ENCODE measurements around the gene PI4K2B.
A peak's percentile ranks its signal among the peaks of the same experiment; 100 is the strongest.

Gene PI4K2B

DNA sequence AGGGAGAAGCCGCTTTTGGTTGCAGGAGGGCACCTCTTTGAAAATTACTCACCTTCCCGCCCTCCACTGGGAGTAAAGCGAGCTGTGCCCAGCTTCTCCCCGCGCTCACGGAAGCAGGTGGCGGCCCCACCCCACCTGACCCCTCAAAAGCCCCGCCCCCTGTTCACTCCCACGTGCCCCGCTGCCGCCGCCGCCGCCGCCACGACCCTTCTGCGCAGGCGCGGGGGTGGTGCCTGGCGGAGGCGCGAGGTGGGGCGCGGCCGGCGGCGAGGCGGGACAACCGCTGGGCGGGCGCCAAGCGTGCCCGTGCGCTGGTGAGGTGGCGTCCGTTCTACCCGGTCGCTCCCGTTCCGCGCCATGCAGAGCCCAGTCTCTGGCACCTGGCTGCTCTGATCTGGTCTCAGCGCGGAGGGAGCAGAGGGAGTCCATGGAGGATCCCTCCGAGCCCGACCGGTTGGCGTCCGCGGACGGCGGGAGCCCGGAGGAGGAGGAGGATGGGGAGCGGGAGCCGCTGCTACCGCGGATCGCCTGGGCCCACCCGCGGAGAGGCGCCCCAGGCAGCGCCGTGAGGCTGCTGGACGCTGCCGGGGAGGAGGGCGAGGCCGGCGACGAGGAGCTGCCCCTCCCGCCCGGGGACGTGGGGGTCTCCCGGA is at the start of gene PI4K2B:
TSS of gene PI4K2B (plus strand) at position 297 of the 653 bp plus-strand sequence. CDS start at position 428, 131 bp downstream.
- peak within 1 kb of the TSS; percentile 85 for H3K27ac ChIP-seq
- TF ChIP-seq, protein P1, sequence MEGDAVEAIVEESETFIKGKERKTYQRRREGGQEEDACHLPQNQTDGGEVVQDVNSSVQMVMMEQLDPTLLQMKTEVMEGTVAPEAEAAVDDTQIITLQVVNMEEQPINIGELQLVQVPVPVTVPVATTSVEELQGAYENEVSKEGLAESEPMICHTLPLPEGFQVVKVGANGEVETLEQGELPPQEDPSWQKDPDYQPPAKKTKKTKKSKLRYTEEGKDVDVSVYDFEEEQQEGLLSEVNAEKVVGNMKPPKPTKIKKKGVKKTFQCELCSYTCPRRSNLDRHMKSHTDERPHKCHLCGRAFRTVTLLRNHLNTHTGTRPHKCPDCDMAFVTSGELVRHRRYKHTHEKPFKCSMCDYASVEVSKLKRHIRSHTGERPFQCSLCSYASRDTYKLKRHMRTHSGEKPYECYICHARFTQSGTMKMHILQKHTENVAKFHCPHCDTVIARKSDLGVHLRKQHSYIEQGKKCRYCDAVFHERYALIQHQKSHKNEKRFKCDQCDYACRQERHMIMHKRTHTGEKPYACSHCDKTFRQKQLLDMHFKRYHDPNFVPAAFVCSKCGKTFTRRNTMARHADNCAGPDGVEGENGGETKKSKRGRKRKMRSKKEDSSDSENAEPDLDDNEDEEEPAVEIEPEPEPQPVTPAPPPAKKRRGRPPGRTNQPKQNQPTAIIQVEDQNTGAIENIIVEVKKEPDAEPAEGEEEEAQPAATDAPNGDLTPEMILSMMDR (conservative IDR thresholded peaks at IDR 0.05), result no peak

DNA sequence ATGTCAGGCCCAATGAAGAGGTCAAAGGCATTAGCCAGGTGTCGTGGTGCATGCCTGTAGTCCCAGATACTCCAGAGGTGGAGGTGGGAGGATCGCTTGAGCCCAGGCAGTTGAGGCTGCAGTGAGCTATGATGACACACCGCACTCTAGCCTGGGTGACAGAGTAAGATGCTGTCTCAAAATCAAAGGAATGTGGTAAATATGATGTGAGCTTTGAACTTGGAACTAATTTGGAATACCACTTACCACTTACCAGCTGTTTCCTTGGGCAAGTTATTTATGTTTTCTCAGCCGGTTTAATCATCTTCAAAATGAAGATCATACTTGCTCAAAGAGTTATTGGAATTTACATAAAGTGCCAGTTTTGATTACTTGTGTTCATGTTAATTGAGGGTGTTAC is 49.8 kb upstream of the PI4K2B start:
- no peak overlapping the region for H3K27ac ChIP-seq
- TF ChIP-seq, protein P1 (conservative IDR thresholded peaks at IDR 0.05), result no peak

DNA sequence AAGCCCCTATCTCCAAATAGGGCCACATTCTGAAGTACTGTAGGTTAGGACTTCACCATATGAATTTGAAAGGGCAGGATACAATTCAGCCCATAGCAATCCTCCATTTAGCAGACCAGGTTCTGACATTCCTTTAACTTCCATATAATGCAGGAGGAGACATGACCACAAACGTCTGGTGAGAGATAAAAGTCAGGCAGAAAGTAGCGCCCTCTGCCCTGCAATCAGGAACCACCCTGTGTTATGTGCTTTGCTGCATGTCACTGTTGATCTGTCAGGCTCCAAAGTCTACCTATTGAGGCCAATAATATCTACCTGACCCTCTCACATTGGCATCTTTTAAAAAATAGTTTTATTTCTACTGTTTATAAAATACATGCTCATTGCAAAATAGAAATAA is 43.4 kb upstream of the PI4K2B start:
- TF ChIP-seq, protein P1 (conservative IDR thresholded peaks at IDR 0.05), result no peak
- H3K27ac ChIP-seq, result no peak overlapping the region

DNA sequence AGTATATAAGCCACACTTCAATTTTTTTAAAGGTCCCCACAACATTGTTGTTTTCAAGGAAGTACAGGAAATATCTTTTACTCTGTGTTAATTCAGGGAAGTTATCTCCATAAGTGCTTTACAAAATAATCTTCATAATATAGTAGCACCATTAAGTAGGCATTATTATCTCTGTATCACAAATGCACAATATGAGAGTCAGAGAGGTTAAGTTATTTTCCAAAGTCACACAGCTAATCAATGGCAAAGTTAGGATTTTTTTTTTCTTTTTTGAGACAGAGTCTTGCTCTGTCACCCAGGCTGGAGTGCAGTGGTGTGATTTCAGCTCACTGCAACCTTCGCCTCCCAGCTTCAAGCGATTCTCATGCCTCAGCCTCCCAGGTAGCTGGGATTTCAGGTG is 35.1 kb upstream of the PI4K2B start:
- no peak overlapping the region for H3K27ac ChIP-seq
- TF ChIP-seq, protein P1 (conservative IDR thresholded peaks at IDR 0.05), result no peak

DNA sequence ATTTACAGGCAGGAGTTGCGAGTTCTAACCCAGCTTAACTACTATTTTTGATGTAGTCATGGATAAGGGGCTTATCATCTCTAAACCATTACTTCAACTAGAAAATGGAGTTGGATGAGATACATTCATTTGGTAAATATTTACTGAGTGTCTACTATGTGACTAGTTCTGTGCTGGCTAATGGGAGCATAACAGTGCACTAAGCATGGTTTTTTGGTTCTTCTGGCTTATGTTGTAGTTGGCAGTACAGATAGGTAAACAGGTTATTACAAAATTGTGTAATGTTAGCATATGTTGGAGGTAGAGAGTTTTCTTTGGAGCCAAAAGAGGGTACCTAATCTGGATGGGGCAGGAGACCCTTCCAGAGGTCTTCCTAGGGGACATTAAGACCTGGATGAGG is 25.8 kb upstream of the PI4K2B start:
- H3K27ac ChIP-seq, result no peak overlapping the region
- TF ChIP-seq, protein P1 (conservative IDR thresholded peaks at IDR 0.05), result no peak

DNA sequence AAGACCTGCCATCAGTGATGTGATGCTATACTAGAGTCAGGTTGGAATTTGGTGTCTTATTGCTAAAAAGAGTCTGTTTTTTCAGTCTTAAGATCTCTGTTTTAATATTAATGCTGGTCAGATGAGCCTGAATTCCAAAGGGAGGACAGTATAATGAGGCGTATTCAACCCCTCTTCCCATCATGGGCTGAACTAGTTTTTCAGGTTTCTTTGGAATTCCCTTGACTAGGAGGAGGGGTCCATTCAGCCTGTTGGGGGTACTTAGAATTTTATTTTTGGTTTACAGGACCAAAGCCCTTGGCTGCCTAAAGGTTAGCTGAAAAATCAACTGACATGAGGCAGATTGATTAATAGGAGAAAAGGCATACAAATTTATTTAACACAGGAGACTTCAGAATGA is 24.1 kb upstream of the PI4K2B start:
- no peak overlapping the region for H3K27ac ChIP-seq
- TF ChIP-seq, protein P1 (conservative IDR thresholded peaks at IDR 0.05), result no peak

DNA sequence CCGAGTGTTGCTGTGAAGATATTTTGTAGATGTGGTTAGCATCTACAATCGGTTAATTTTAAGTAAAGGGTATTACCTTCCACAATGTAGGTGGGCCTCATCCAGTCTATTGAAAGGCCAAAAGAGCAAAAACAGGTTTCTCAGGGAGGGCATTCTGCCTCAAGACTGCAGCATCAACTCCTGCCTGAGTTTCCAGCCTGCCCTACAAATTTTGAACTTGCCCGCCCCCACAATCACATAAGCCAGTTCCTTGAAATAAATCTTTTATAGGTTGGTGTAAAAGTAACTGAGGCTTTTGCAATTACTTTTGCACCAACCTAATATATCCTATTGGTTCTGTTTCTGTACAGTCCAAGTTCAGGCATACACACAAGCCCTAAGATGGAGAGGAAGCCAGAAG is 22.1 kb upstream of the PI4K2B start:
- TF ChIP-seq, protein P1 (conservative IDR thresholded peaks at IDR 0.05), result no peak
- H3K27ac ChIP-seq, result no peak overlapping the region

Measured in VCaP (cell line).